GM10847 (cell line): ENCODE measurements around the gene DDX59.

Experiments used
- POLR2A ChIP-seq: IDR thresholded peaks from 2 replicates; pipeline ENCODE4 v1.6.1; 2011; ENCODE audit not compliant: insufficient read length; ENCODE audit errors: extremely low read depth

The DDX59 gene

GRCh38 chr1:200669314-200670241 lies at the start of gene DDX59:
Gene DDX59 (minus strand): TSS chr1:200669907. CDS start chr1:200666740, 3,167 bp downstream.
- TF ChIP-seq POLR2A, result peak; percentile 63

- TF ChIP-seq POLR2A, result no peak
Observed at GRCh38 chr1:200714504-200715187, 44.9 kb upstream of the DDX59 start.

- no peak for TF ChIP-seq POLR2A
Observed at GRCh38 chr1:200710166-200710565, 40.5 kb upstream of the DDX59 start.

GRCh38 chr1:200708769-200709168 lies 39.1 kb upstream of the DDX59 start:
- no peak for TF ChIP-seq POLR2A

GRCh38 chr1:200708161-200708560 lies 38.5 kb upstream of the DDX59 start:
- no peak for TF ChIP-seq POLR2A

- no peak for TF ChIP-seq POLR2A
Observed at GRCh38 chr1:200707116-200707515, 37.4 kb upstream of the DDX59 start.

GRCh38 chr1:200706111-200706814 lies 36.6 kb upstream of the DDX59 start:
- no peak for TF ChIP-seq POLR2A

GRCh38 chr1:200704986-200705500 lies 35.3 kb upstream of the DDX59 start:
- no peak for TF ChIP-seq POLR2A

- TF ChIP-seq POLR2A, result no peak
Observed at GRCh38 chr1:200699871-200700270, 30.2 kb upstream of the DDX59 start.

GRCh38 chr1:200694738-200695137 lies 25.0 kb upstream of the DDX59 start:
- no peak for TF ChIP-seq POLR2A

GRCh38 chr1:200693327-200693726 lies 23.6 kb upstream of the DDX59 start:
- no peak for TF ChIP-seq POLR2A

GRCh38 chr1:200692316-200692715 lies 22.6 kb upstream of the DDX59 start:
- TF ChIP-seq POLR2A, result no peak

- TF ChIP-seq POLR2A, result no peak
Observed at GRCh38 chr1:200686620-200687019, 16.9 kb upstream of the DDX59 start.

GRCh38 chr1:200684015-200684414 lies 14.3 kb upstream of the DDX59 start:
- TF ChIP-seq POLR2A, result no peak

- no peak for TF ChIP-seq POLR2A
Observed at GRCh38 chr1:200683298-200683697, 13.6 kb upstream of the DDX59 start.

- no peak for TF ChIP-seq POLR2A
Observed at GRCh38 chr1:200681231-200681630, 11.5 kb upstream of the DDX59 start.

- TF ChIP-seq POLR2A, result no peak
Observed at GRCh38 chr1:200676829-200677228, 7.1 kb upstream of the DDX59 start.
